GM23248 (cell line): ENCODE measurements around the gene LRRFIP1.

Experiments used
- EZH2 ChIP-seq: fragments of 200-600 bp; sonication (generic); IDR thresholded peaks from 2 replicates; pipeline ENCODE4 v1.6.1; 2018; ENCODE audit warnings: antibody characterized with exemption, mild to moderate bottlenecking; ENCODE audit not compliant: insufficient read depth, poor library complexity, severe bottlenecking
- EZH2phosphoT487 ChIP-seq: fragments of 200-600 bp; sonication (generic); IDR thresholded peaks from 2 replicates; pipeline ENCODE4 v1.6.1; 2018; ENCODE audit warnings: antibody characterized with exemption, moderate library complexity, mild to moderate bottlenecking, low read depth; ENCODE audit not compliant: insufficient read depth

- no peak for TF ChIP-seq EZH2
- TF ChIP-seq EZH2phosphoT487: no peak
These were observed 90.2 kb downstream of the LRRFIP1 start for GRCh38 chr2:237717366-237718276.
